Ovary (tissue), 9 donors: Measurements from ENCODE around the gene ITIH1. TPM values are rescaled to one million over a fixed set of nuclear protein-coding genes. Genes with fewer than 3 reads are reported as not detected.

ENCODE experiments used
- DNase-seq, 5 donors: peaks; one replicate each; pipeline ENCODE4 v3.0.0-alpha.2; 2019 to 2020
- H3K27ac ChIP-seq, 2 donors: fragments of 200-600 bp; one replicate each; pipeline versions ENCODE4 v1.5.1 to v1.8.0; 2019 to 2022
- H3K27me3 ChIP-seq: fragments of 200-600 bp; one replicate; pipeline ENCODE4 v1.8.0; 2022
- H3K36me3 ChIP-seq: fragments of 200-600 bp; sonication (generic); one replicate; pipeline ENCODE4 v1.5.1; 2019
- H3K4me1 ChIP-seq: one replicate; pipeline ENCODE4 v1.8.1; 2013; ENCODE audit warnings: mild to moderate bottlenecking, moderate library complexity; ENCODE audit not compliant: insufficient read depth
- H3K4me3 ChIP-seq: fragments of 200-600 bp; sonication (generic); one replicate; pipeline ENCODE4 v1.5.1; 2017
- H3K9me3 ChIP-seq, 2 donors: fragments of 200-600 bp in 1 of 2; sonication (generic) in 1 of 2; one replicate each; pipeline versions ENCODE4 v1.5.1 to v1.8.1; 2013 to 2019; ENCODE audit warnings: mild to moderate bottlenecking in 1 of 2, moderate library complexity in 1 of 2
- EP300 ChIP-seq: sonication (generic); formaldehyde crosslinking; IDR thresholded peaks from one replicate; pipeline ENCODE4 v1.6.1; 2017; ENCODE audit warnings: antibody characterized with exemption
- POLR2A ChIP-seq: fragments of 450-650 bp; IDR thresholded peaks from one replicate; pipeline ENCODE4 v1.6.1; 2017; ENCODE audit warnings: antibody characterized with exemption, mild to moderate bottlenecking, moderate library complexity
- WGBS, 3 donors: extraction: QIAGEN DNeasy Blood & Tissue Kit in 1 of 3; methylation state at CpG; one replicate each; pipeline versions ENCODE4 v1.1.5 to v1.1.7; 2013 to 2017; 5-methylcytosine and 5-hydroxymethylcytosine counted together
- intact Hi-C, 4 donors: fragments of 100-400 bp; cut with DNase I; formaldehyde crosslinking; loops; one replicate each; pipeline versions ENCODE4 v1.11.0 to v1.15.1; 2022 to 2023
- polyA plus RNA-seq, 2 donors: library from polyadenylated mRNA; stranded (reverse); fragments of 200-250 nt in 1 of 2; fragments of 350-450 nt in 1 of 2; fragmentation: Illumina TruSeq in 1 of 2; extraction: RNeasy Lipid Tissue Mini Kit (QIAGEN cat#74804) in 1 of 2; gene quantifications; one replicate each; pipeline ENCODE4 v1.2.3, GENCODE V29; 2013 to 2014
- total RNA-seq, 7 donors: library from RNA; depleted of rRNA in 2 of 7; stranded (reverse); fragments of >200 nt in 2 of 7; fragmentation: NEBNext Ultra II Directional in 3 of 7; extraction: Animal tissue kit (Norgen Biotek cat#: 25700) in 3 of 7; gene quantifications; one replicate each; pipeline versions ENCODE4 v1.1.0 to v1.2.4, GENCODE V29; 2016 to 2023
- TF ChIP-seq, protein P1 (sequence below), 3 donors: fragments of 450-650 bp in 2 of 3; fragments of 200-600 bp in 1 of 3; IDR thresholded peaks; one replicate each; pipeline versions ENCODE4 v1.5.1 to v1.8.0; 2016 to 2022; ENCODE audit warnings: antibody characterized with exemption in 3 of 3, mild to moderate bottlenecking in 1 of 3
- donor health status: DM: no; HTN: no; CAD: no; lungs with moderate emphysema.
- donor health status: DM: no; HTN: no; CAD: no.
- donor health status: Bipolar disorder and iron deficiency.
- donor health status: DM: yes; HTN: yes; CAD: no.
- donor health status: DM: no; HTN: no; CAD: no.
- donor health status: DM: yes; HTN: yes; CAD: no.

The ITIH1 gene
- total and polyA plus RNA-seq, 9 donors: 0.42 to 0.79 (median 0.49) TPM; not detected in 5

DNA sequence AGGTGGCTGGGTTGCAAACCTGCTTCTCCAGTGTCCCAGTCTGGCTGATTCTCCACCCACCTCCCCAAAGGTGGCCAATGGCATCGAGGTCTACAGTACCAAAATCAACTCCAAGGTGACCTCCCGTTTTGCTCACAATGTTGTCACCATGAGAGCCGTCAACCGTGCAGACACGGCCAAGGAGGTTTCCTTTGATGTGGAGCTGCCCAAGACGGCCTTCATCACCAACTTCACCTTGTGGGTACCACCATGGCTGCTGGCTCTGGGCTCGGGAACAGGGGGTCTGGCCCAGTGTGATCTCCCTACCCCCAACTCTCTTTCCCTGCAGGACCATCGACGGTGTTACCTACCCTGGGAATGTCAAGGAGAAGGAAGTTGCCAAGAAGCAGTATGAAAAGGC lies 19.0 kb downstream of the ITIH1 start:
- Histone ChIP-seq H3K4me3 (no peak overlapping the region), H3K4me1 (no peaks in the 10 kb centered on the region), H3K27ac (no peak overlapping the region), H3K27me3 (no peaks in the 10 kb centered on the region), H3K36me3 (no peaks in the 10 kb centered on the region), H3K9me3 (no peaks in the 10 kb centered on the region)
- WGBS, 3 donors: 88 to 95% (median 94%) methylated on average over 9 of the region's 9 CpGs
- intact Hi-C loops: no loop called here
- DNase-seq: no peak
- TF ChIP-seq, protein P1, sequence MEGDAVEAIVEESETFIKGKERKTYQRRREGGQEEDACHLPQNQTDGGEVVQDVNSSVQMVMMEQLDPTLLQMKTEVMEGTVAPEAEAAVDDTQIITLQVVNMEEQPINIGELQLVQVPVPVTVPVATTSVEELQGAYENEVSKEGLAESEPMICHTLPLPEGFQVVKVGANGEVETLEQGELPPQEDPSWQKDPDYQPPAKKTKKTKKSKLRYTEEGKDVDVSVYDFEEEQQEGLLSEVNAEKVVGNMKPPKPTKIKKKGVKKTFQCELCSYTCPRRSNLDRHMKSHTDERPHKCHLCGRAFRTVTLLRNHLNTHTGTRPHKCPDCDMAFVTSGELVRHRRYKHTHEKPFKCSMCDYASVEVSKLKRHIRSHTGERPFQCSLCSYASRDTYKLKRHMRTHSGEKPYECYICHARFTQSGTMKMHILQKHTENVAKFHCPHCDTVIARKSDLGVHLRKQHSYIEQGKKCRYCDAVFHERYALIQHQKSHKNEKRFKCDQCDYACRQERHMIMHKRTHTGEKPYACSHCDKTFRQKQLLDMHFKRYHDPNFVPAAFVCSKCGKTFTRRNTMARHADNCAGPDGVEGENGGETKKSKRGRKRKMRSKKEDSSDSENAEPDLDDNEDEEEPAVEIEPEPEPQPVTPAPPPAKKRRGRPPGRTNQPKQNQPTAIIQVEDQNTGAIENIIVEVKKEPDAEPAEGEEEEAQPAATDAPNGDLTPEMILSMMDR (IDR thresholded peaks at IDR 0.05): no peak
- TF ChIP-seq POLR2A (no peak), EP300 (no peak)

DNA sequence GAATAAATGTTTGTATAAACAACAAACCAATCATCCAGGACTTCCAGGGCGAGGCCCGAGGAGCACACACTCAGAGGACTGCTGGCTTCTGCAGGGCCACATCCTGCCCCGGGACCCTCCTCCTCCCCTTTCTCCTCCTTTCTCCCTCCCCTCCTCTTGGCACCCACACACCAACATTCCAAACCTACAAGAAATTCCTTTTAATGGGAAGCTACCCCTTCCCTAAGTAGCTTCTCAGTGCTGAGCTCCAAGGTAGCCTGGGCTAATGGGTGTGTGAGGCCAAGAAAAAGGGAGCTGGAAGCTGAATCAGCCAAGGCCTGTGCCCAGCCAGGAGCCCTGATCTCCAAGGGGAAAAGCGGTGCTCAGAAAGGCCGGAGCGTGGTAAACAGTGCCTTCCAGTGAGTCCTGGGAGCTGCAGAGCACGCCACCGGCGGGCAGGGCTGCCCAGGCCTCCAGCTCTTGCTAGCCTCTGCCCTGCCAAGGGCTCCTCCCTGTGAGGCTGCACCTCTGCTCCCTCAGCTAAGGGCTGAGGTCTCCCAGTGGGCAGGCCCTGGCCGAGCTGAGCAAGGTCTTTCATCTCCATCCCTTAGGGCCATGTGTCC lies 21.1 kb downstream of the ITIH1 start:
- no peak for DNase-seq
- TF ChIP-seq, protein P1 (IDR thresholded peaks at IDR 0.05): no peak
- TF ChIP-seq EP300: no peak
- TF ChIP-seq POLR2A: no peak
- Histone ChIP-seq H3K4me1 (no peaks in the 10 kb centered on the region), H3K36me3 (no peaks in the 10 kb centered on the region), H3K27ac (no peak overlapping the region), H3K27me3 (no peaks in the 10 kb centered on the region), H3K9me3 (no peaks in the 10 kb centered on the region), H3K4me3 (no peak overlapping the region)
- intact Hi-C loops: no loop called here
- WGBS, 3 donors: 63 to 81% (median 70%) methylated on average over 9 to 10 of the region's 10 CpGs

DNA sequence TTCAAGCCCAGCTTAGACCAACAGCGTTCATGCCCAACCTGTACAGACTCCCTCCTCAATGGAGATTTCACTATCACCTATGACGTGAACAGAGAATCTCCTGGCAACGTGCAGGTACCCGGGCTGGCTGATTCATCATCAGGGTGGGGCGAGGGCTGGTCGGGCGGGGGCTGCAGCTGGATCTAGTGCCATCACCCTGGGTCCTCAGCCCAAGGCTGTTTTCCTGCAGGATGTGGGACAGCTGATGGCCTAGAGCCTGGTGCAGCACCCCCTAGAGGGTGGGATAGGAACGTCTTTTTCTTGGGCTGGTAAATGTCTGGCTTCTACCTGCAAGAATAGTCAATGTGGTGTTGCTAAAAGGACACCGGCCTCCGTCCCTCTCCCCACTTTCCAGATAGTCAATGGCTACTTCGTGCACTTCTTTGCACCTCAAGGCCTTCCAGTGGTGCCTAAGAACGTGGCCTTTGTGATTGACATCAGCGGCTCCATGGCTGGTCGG lies 21.6 kb downstream of the ITIH1 start:
- no peak for DNase-seq
- TF ChIP-seq POLR2A: no peak
- TF ChIP-seq EP300: no peak
- Histone ChIP-seq H3K27me3 (no peaks in the 10 kb centered on the region), H3K4me1 (no peaks in the 10 kb centered on the region), H3K9me3 (no peaks in the 10 kb centered on the region), H3K36me3 (no peaks in the 10 kb centered on the region), H3K4me3 (no peak overlapping the region), H3K27ac (no peak overlapping the region)
- 75 to 79% (median 75%) methylated on average over 14 of the region's 14 CpGs for WGBS, 3 donors
- intact Hi-C loops: no loop called here

DNA sequence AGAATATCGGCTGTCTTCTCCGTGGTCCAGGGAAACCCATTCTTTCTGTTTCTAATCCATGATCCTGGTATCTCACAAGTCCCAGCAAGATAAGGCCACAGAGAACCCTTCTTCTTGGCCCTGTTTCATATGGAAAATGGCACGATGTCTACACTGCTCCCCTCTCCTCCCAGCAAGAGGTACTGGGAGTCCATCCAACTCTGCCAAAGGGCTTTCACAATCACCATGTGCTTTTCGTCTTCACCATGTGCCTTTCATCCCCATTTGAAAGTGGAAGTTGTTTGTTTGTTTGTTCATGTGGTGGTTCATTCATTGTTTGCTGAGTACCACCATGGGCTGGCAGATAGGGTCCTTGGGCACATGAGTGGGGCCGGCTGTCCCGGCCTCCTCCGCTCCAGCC lies 22.7 kb downstream of the ITIH1 start:
- intact Hi-C loops: no loop called here
- TF ChIP-seq, protein P1 (IDR thresholded peaks at IDR 0.05): no peak
- TF ChIP-seq POLR2A (no peak), EP300 (no peak)
- Histone ChIP-seq H3K4me1 (no peaks in the 10 kb centered on the region), H3K36me3 (no peaks in the 10 kb centered on the region), H3K9me3 (no peaks in the 10 kb centered on the region), H3K27ac (no peak overlapping the region), H3K27me3 (no peaks in the 10 kb centered on the region), H3K4me3 (no peak overlapping the region)
- DNase-seq: no peak
- 79 to 88% (median 83%) methylated on average over 7 of the region's 7 CpGs for WGBS, 3 donors

DNA sequence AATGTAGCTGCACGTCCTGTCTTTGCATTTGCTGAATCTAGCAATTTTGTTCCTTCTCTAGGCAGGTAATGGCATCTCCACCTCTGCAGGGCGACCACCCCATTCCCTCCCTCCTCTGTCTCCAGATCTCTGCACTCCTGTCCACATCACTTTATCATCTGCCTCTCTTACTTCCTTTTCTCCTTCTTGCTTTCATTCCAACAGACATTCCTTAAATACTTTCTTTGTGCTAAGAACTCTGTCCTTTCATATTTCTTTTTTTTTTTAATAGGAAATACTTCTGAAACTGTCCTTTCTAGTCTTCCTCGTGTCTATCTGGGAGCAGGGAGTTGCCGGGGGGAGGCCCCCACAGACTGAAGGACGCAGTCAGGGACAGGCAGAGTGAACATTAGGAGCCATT lies 24.4 kb downstream of the ITIH1 start:
- Histone ChIP-seq H3K27me3 (no peaks in the 10 kb centered on the region), H3K9me3 (no peaks in the 10 kb centered on the region), H3K4me1 (no peaks in the 10 kb centered on the region), H3K4me3 (no peak overlapping the region), H3K27ac (no peak overlapping the region), H3K36me3 (no peaks in the 10 kb centered on the region)
- TF ChIP-seq POLR2A: no peak
- TF ChIP-seq, protein P1 (IDR thresholded peaks at IDR 0.05): no peak
- no peak for TF ChIP-seq EP300
- intact Hi-C loops: no loop called here
- no peak for DNase-seq
- WGBS, 3 donors: 13 to 25% (median 18%) methylated on average over 5 of the region's 5 CpGs
